Pancreas (tissue), 10 donors: ENCODE data around the gene UNC5B. TPM values are rescaled to one million over a fixed set of nuclear protein-coding genes. Genes with fewer than 3 reads are reported as not detected.

Experiments used
- ATAC-seq, 4 donors: fragments of 200-7000 bp; cut with Tn5 transposase; one replicate each; pipeline versions ENCODE4 v1.8.0 to v1.9.1; 2020; ENCODE audit warnings: mild to moderate bottlenecking in 4 of 4, moderate library complexity in 4 of 4
- DNase-seq, 6 donors: peaks; one replicate each; pipeline ENCODE4 v3.0.0-alpha.2; 2020
- FAIRE-seq: peaks from 2 replicates; lab custom pipeline; 2012; peaks lifted over from hg19 to GRCh38; lab: Jason Lieb, UNC
- H3K27ac ChIP-seq, 4 donors: fragments of 200-600 bp; sonication (generic); 1 replicate in 3 of 4; 2 replicates in 1 of 4; pipeline versions ENCODE4 v1.5.0 to v1.8.0; 2020
- H3K27me3 ChIP-seq, 4 donors: fragments of 200-600 bp; one replicate each; pipeline ENCODE4 v1.8.0; 2021
- H3K36me3 ChIP-seq, 3 donors: fragments of 200-600 bp; sonication (generic) in 1 of 3; one replicate each; pipeline versions ENCODE4 v1.5.0 to v1.8.0; 2020 to 2021
- H3K4me1 ChIP-seq, 3 donors: fragments of 200-600 bp; one replicate each; pipeline ENCODE4 v1.8.0; 2021
- H3K4me3 ChIP-seq, 4 donors: fragments of 200-600 bp; sonication (generic) in 2 of 4; one replicate each; pipeline versions ENCODE4 v1.5.0 to v1.8.0; 2020 to 2021
- H3K9me3 ChIP-seq, 4 donors: fragments of 200-600 bp; one replicate each; pipeline ENCODE4 v1.8.0; 2021
- CTCF ChIP-seq, 4 donors: fragments of 200-600 bp; sonication (generic) in 3 of 4; IDR thresholded peaks; one replicate each; pipeline versions ENCODE4 v1.5.0 to v1.8.0; 2021; ENCODE audit warnings: antibody characterized with exemption in 4 of 4
- WGBS, 2 donors: extraction: QIAGEN DNeasy Blood & Tissue Kit; methylation state at CpG; one replicate each; pipeline ENCODE4 v1.1.7; 2013; 5-methylcytosine and 5-hydroxymethylcytosine counted together
- intact Hi-C, 3 donors: fragments of 100-400 bp; cut with DNase I; formaldehyde crosslinking; loops; one replicate each; pipeline versions ENCODE4 v1.11.1 to v1.14.2; 2022
- polyA plus RNA-seq, 2 donors: library from polyadenylated mRNA; stranded (reverse); fragments of 200-250 nt; gene quantifications; one replicate each; pipeline ENCODE4 v1.2.3, GENCODE V29; 2013
- total RNA-seq, 6 donors: library from RNA; stranded (reverse); fragmentation: NEBNext Ultra II Directional in 4 of 6; extraction: Animal tissue kit (Norgen Biotek cat#: 25700) in 4 of 6; gene quantifications; one replicate each; pipeline versions ENCODE4 v1.2.1 to v1.2.4, GENCODE V29; 2021 to 2023
- donor health status: healthy with polysubstance abuse.
- donor health status: DM: no; HTN: no; CAD: no; lungs with moderate emphysema.
- donor health status: DM: no; HTN: no; CAD: no.
- donor health status: control.
- donor health status: control.
- donor health status: Bipolar disorder and iron deficiency.
- donor health status: DM: yes; HTN: yes; CAD: no.
- donor health status: DM: no; HTN: no; CAD: no.
- donor health status: DM: no; HTN: no; CAD: no.
- donor health status: DM: yes; HTN: yes; CAD: no.

The UNC5B gene
- total and polyA plus RNA-seq, 8 donors = 2.4 to 7.7 (median 4.2) TPM

- Histone ChIP-seq H3K36me3 (no peaks in the 10 kb centered on the region), H3K4me1 (no peaks in the 10 kb centered on the region), H3K4me3 (no peak overlapping the region), H3K9me3 (no peaks in the 10 kb centered on the region), H3K27ac (no peak overlapping the region), H3K27me3 (no peaks in the 10 kb centered on the region)
- DNase-seq (no peak), ATAC-seq (no peak), FAIRE-seq (no peak)
- no peak for TF ChIP-seq CTCF (IDR thresholded peaks at IDR 0.05)
- WGBS, 2 donors = 91 to 94% methylated on average over 3 of the region's 3 CpGs
- intact Hi-C loops = no loop called here
Measured at GRCh38 chr10:71179382-71179781, 33.0 kb upstream of the UNC5B start.

DNA sequence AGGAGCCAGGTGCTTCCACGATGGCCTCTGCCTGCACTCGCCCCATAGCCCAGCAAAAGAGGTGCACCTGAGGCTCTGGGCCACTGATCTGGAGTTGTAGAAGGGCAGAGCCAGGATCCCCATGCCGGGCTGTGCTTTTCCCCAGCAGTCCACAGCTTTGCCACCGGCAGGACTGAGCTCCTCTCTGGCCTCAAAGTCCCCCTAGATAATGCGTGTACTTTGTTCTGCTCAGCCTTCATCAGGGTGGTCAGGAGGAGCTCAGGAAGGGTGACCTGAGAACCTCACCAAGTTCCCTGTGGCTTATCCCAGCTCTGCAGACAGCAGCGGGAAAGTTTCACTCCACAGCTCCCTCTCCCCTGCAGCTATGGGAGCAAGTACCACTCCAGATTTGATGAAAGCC lies 27.9 kb upstream of the UNC5B start:
- ATAC-seq = no peak
- H3K27ac ChIP-seq = no peak overlapping the region
- no peaks in the 10 kb centered on the region for H3K36me3 ChIP-seq
- H3K4me1 ChIP-seq = no peaks in the 10 kb centered on the region
- DNase-seq = no peak
- no peaks in the 10 kb centered on the region for H3K9me3 ChIP-seq
- intact Hi-C loops = no loop called here
- H3K27me3 ChIP-seq = no peaks in the 10 kb centered on the region
- FAIRE-seq = no peak
- TF ChIP-seq CTCF (IDR thresholded peaks at IDR 0.05) = no peak
- no peak overlapping the region for H3K4me3 ChIP-seq
- 84 to 89% methylated on average over 6 of the region's 6 CpGs for WGBS, 2 donors

GRCh38 chr10:71185209-71185608 lies 27.2 kb upstream of the UNC5B start:
- no peaks in the 10 kb centered on the region for H3K9me3 ChIP-seq
- intact Hi-C loops = no loop called here
- ATAC-seq (no peak), FAIRE-seq (no peak), DNase-seq (no peak)
- H3K4me3 ChIP-seq = no peak overlapping the region
- no peaks in the 10 kb centered on the region for H3K36me3 ChIP-seq
- H3K4me1 ChIP-seq = no peaks in the 10 kb centered on the region
- H3K27me3 ChIP-seq = no peaks in the 10 kb centered on the region
- H3K27ac ChIP-seq = no peak overlapping the region
- TF ChIP-seq CTCF (IDR thresholded peaks at IDR 0.05) = no peak
- WGBS, 2 donors = 70 to 78% methylated on average over 4 of the region's 4 CpGs

DNA sequence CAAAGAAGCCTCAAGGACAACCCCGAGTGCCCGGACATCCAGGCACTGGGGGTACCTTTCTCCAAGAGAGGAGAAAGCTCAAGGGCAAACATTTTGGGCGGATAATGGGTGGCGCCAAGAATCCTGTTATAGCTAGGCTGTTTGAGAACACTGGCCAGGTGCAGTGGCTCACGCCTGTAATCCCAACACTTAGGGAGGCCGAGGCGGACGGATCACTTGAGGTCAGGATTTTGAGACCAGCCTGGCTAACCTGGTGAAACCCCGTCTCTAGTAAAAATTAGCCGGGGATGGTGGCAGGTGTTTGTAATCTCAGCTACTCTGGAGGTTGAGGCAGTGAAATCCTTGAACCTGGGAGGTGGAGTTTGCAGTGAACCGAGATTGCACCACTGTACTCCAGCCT lies 25.2 kb upstream of the UNC5B start:
- no peaks in the 10 kb centered on the region for H3K36me3 ChIP-seq
- peak in 1 of 4 donors; percentile 21 for ATAC-seq
- no peak for TF ChIP-seq CTCF (IDR thresholded peaks at IDR 0.05)
- no peak for FAIRE-seq
- no peak overlapping the region for H3K4me3 ChIP-seq
- no peaks in the 10 kb centered on the region for H3K27me3 ChIP-seq
- intact Hi-C loops = no loop called here
- no peak overlapping the region for H3K27ac ChIP-seq
- no peaks in the 10 kb centered on the region for H3K9me3 ChIP-seq
- WGBS, 2 donors = 29 to 35% methylated on average over 11 of the region's 11 CpGs
- no peak for DNase-seq
- H3K4me1 ChIP-seq = no peaks in the 10 kb centered on the region

DNA sequence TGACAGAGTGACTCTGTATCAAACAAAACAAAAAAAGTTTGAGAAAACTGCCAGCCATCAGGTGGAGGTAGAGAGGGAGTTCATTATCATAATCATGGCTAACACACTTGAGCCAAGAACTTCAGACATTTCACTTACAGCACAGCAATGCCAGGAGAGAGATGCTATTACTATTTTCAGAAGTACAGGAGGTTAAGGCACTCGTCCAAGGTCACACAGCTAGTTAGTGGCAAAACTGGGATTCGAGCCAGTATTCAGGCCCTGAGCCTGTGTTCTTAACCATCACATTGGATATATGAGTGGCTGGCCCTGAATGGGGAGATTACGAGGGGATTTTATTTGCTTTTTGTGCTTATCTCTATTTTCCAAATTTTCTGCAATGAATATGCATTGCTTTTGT lies 24.8 kb upstream of the UNC5B start:
- DNase-seq (peak in 4 of 6 donors; percentile 46 to 69 (median 58)), ATAC-seq (peak; percentile 49 to 93 (median 88)), FAIRE-seq (no peak)
- H3K4me1 ChIP-seq = no peaks in the 10 kb centered on the region
- no peak overlapping the region for H3K27ac ChIP-seq
- H3K36me3 ChIP-seq = no peaks in the 10 kb centered on the region
- peak in 1 of 4 donors; percentile 7 for TF ChIP-seq CTCF (IDR thresholded peaks at IDR 0.05)
- H3K9me3 ChIP-seq = no peaks in the 10 kb centered on the region
- H3K27me3 ChIP-seq = no peaks in the 10 kb centered on the region
- 9 to 11% methylated on average over 3 of the region's 3 CpGs for WGBS, 2 donors
- intact Hi-C loops = no loop called here
- no peak overlapping the region for H3K4me3 ChIP-seq
